Peyer's patch (tissue), 4 donors: ENCODE results near the gene LCP1. TPM values are rescaled to one million over a fixed set of nuclear protein-coding genes. Genes with fewer than 3 reads are reported as not detected.

Experiments used
- DNase-seq, 3 donors: peaks; one replicate each; pipeline ENCODE4 v3.0.0-alpha.2; 2017 to 2019
- H3K27ac ChIP-seq, 4 donors: fragments of 200-600 bp; sonication (generic); one replicate each; pipeline ENCODE4 v1.5.1; 2016 to 2019
- H3K27me3 ChIP-seq, 2 donors: fragments of 200-600 bp; sonication (generic); one replicate each; pipeline ENCODE4 v1.5.1; 2019
- H3K36me3 ChIP-seq, 3 donors: fragments of 200-600 bp; sonication (generic); one replicate each; pipeline ENCODE4 v1.5.1; 2016 to 2019
- H3K4me1 ChIP-seq, 4 donors: fragments of 200-600 bp; sonication (generic); one replicate each; pipeline ENCODE4 v1.5.1; 2016 to 2019
- H3K4me3 ChIP-seq, 4 donors: fragments of 200-600 bp; sonication (generic); 1 replicate in 3 of 4; 2 replicates in 1 of 4; pipeline ENCODE4 v1.5.1; 2016 to 2019; ENCODE audit warnings: mild to moderate bottlenecking in 1 of 4
- H3K9me3 ChIP-seq, 4 donors: fragments of 200-600 bp; sonication (generic); one replicate each; pipeline ENCODE4 v1.5.1; 2016 to 2019; ENCODE audit warnings: mild to moderate bottlenecking in 1 of 4
- CTCF ChIP-seq, 6 experiments: fragments of 450-650 bp in 4 of 6; fragments of 200-600 bp in 2 of 6; sonication (generic) in 1 of 6; IDR thresholded peaks; one replicate each; pipeline ENCODE4 v1.5.1; 2017 to 2019; ENCODE audit warnings: antibody characterized with exemption in 6 of 6, mild to moderate bottlenecking in 3 of 6, moderate library complexity in 1 of 6
- POLR2A ChIP-seq, 2 donors: fragments of 450-650 bp; IDR thresholded peaks; one replicate each; pipeline ENCODE4 v1.5.1; 2017; ENCODE audit warnings: antibody characterized with exemption in 2 of 2, mild to moderate bottlenecking in 2 of 2, moderate library complexity in 2 of 2
- total RNA-seq, 4 donors: library from RNA; depleted of rRNA; stranded (reverse); fragments of >200 nt; gene quantifications; one replicate each; pipeline ENCODE4 v1.1.0, GENCODE V29; 2016

Gene LCP1
- total RNA-seq, 4 donors from 2014 or later: 11.1 to 167 (median 19.2) TPM

DNA sequence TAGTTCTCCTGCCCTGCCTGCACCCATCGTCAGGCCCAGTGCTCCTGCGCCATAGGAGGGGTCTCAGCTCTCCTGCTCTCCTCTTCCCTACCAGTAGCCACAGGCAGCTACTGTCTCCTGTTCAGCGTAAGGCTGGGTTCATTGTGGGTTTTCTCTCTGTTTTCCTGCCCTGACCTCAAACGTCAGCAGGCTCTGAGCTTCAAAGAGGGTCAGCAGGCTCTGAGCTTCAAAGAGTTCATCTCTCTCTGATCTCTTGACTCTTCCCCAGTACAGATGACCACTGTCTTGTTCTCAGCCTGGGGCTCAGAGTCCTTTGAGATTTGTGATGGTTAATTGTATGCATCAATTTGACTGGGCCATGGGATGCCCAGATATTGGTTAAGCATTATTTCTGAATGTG is 72.5 kb downstream of the LCP1 start:
- Histone ChIP-seq H3K27ac (no peak overlapping the region), H3K36me3 (no peaks in the 10 kb centered on the region), H3K27me3 (no peaks in the 10 kb centered on the region), H3K9me3 (no peaks in the 10 kb centered on the region), H3K4me3 (no peak overlapping the region), H3K4me1 (no peaks in the 10 kb centered on the region)
- TF ChIP-seq POLR2A (IDR thresholded peaks at IDR 0.05) (no peak), CTCF (IDR thresholded peaks at IDR 0.05) (no peak)
- no peak for DNase-seq

DNA sequence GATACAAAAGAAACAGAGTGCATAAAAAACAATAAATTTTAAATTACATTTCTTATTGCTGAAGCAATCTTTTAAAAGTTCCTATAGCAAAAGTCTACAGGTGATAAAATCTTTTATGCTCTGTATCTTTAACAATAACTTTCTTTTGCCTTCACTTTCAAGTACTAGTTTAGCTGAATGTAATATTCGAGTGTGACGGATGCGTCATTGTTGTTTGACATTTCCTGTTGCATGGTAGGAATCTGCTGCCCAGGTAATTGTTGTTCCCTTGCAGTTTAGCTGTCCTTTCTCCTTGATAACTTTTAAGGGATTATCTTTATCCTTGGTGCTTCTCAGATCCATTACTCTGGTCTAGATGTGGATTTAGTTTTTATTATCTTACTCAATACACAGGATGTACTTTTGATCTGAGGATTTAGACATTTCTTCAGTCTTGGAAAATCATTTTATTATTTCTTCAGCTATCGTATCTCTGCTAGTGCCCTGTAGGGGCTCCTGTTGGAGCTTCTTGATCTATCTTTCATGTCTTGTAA is 75.1 kb downstream of the LCP1 start:
- Histone ChIP-seq H3K4me3 (no peak overlapping the region), H3K9me3 (no peaks in the 10 kb centered on the region), H3K4me1 (no peaks in the 10 kb centered on the region), H3K27me3 (no peaks in the 10 kb centered on the region), H3K36me3 (no peaks in the 10 kb centered on the region), H3K27ac (no peak overlapping the region)
- no peak for DNase-seq
- TF ChIP-seq CTCF (IDR thresholded peaks at IDR 0.05) (no peak), POLR2A (IDR thresholded peaks at IDR 0.05) (no peak)

DNA sequence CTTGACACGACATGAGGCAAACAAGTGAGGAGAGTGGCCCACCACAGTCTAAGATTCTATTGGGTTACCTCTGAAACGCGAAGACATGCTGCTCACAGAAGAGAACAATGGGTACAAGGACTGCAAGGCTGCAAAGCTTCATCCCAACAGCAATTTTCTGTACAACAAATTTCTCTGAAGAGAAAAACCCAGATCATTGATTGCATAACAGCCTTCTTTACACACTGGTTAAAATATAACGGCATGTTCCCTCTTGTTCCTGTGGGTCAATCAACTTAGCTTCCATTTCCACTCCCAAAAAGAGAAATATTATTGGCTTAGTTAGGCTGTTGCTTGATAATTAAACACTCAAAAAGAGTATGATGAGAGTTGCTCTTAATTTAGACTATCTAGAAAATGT is 77.1 kb downstream of the LCP1 start, which contains the start of gene CPB2:
TSS of gene CPB2 (minus strand) at position 166 of the 400 bp plus-strand sequence. CDS start at position 142, 24 bp downstream.
- TF ChIP-seq POLR2A (IDR thresholded peaks at IDR 0.05) (no peak), CTCF (IDR thresholded peaks at IDR 0.05) (no peak)
- no peak within 1 kb of the TSS for H3K27ac ChIP-seq
- H3K4me3 ChIP-seq: peak within 1 kb of the TSS in 1 of 4 donors; percentile 15
- H3K9me3 ChIP-seq: no peaks in the 10 kb centered on the region
- no peaks in the 10 kb centered on the region for H3K36me3 ChIP-seq
- DNase-seq: no peak
- H3K4me1 ChIP-seq: no peaks in the 10 kb centered on the region
- no peaks in the 10 kb centered on the region for H3K27me3 ChIP-seq

DNA sequence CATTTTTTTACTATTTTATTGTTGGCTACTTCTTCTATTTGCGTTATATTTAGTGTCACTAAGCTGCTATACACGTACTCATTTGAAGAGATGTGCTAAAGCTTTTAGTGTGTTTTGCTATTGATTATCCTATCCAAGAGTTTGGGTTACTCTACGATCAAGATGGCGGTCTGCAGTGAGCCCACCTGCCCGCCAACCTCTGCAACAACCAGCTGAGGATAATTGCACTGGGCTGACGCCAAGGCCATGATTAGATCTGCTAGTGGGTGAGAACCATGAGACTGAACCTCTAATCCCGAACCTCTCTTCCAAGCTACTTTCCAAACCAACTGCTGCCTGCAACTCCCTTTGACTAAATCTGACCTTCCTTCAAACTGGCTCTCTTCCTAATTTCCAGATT is 78.9 kb downstream of the LCP1 start:
- no peak overlapping the region for H3K27ac ChIP-seq
- H3K4me1 ChIP-seq: no peaks in the 10 kb centered on the region
- TF ChIP-seq POLR2A (IDR thresholded peaks at IDR 0.05): no peak
- no peak for TF ChIP-seq CTCF (IDR thresholded peaks at IDR 0.05)
- no peaks in the 10 kb centered on the region for H3K36me3 ChIP-seq
- no peak overlapping the region for H3K4me3 ChIP-seq
- no peaks in the 10 kb centered on the region for H3K9me3 ChIP-seq
- H3K27me3 ChIP-seq: no peaks in the 10 kb centered on the region
- DNase-seq: no peak

- Histone ChIP-seq H3K27me3 (no peaks in the 10 kb centered on the region), H3K4me1 (no peaks in the 10 kb centered on the region), H3K4me3 (no peak overlapping the region), H3K9me3 (no peaks in the 10 kb centered on the region), H3K36me3 (no peaks in the 10 kb centered on the region), H3K27ac (no peak overlapping the region)
- no peak for TF ChIP-seq POLR2A (IDR thresholded peaks at IDR 0.05)
- DNase-seq: no peak
Measured at GRCh38 chr13:46102255-46102605, 79.7 kb downstream of the LCP1 start.

DNA sequence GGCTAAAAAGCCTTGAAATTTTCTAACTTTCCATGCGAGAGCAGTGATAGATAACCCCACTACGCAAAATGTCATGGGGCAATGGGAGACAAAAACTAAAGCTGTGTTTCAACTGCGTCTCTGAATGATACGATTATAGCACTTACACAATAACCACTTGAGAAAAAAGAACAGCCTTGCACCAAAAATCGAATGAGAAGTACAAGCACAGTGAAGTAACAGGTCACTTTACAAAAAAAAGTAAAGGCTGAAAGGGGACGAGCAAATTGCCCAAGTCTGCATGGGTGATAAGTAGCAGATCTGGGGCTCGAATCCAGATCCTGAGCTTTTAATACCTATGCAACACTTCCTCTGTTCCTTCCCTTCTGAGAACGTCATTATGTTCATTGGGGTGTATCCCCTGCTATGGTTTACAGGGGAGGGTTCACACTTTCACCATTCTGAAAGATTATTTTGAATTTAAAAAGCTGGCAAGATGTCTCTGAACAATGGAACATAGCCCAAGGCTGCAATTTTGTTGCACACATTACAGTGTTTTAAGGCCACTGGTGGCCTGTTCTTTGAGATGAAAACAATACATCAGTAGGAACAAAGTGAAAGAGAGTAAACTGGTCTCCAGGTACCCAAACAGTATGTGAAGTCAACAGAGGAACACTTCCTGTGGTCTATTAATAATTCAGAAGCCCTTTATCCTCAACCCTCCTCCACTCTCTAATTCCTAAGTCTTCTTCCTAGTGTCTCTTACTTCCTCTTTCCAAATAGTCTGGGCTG is 80.3 kb downstream of the LCP1 start:
- Histone ChIP-seq H3K36me3 (no peaks in the 10 kb centered on the region), H3K4me3 (no peak overlapping the region), H3K27ac (no peak overlapping the region)

More for the DNA sequence above, 80.3 kb downstream of the LCP1 start:
- Histone ChIP-seq H3K9me3 (no peaks in the 10 kb centered on the region), H3K4me1 (no peaks in the 10 kb centered on the region), H3K27me3 (no peaks in the 10 kb centered on the region)
- no peak for DNase-seq
- TF ChIP-seq POLR2A (IDR thresholded peaks at IDR 0.05) (no peak), CTCF (IDR thresholded peaks at IDR 0.05) (no peak)
